Gastroesophageal sphincter (tissue), 3 donors: ENCODE results near the gene SDHC.

ENCODE experiments used
- CTCF ChIP-seq, 4 experiments: fragments of 200-600 bp in 2 of 4; fragments of 450-650 bp in 2 of 4; sonication (generic) in 1 of 4; IDR thresholded peaks; one replicate each; pipeline ENCODE4 v1.5.1; 2017 to 2019; ENCODE audit warnings: antibody characterized with exemption in 4 of 4, mild to moderate bottlenecking in 2 of 4, moderate library complexity in 2 of 4
- EP300 ChIP-seq: sonication (generic); formaldehyde crosslinking; IDR thresholded peaks from one replicate; pipeline ENCODE4 v1.6.1; 2017; ENCODE audit warnings: antibody characterized with exemption, mild to moderate bottlenecking
- POLR2A ChIP-seq, 2 donors: fragments of 450-650 bp; IDR thresholded peaks; one replicate each; pipeline ENCODE4 v1.6.1; 2017; ENCODE audit warnings: antibody characterized with exemption in 2 of 2, mild to moderate bottlenecking in 2 of 2, moderate library complexity in 1 of 2
- POLR2AphosphoS5 ChIP-seq: sonication (generic); formaldehyde crosslinking; IDR thresholded peaks from one replicate; pipeline ENCODE4 v1.6.1; 2017; ENCODE audit warnings: antibody characterized with exemption

- TF ChIP-seq POLR2AphosphoS5 (no peak), CTCF (IDR thresholded peaks at IDR 0.05) (no peak), EP300 (no peak), POLR2A (IDR thresholded peaks at IDR 0.05) (no peak)
Observed at GRCh38 chr1:161398900-161399256, 84.7 kb downstream of the SDHC start.
